Endothelial cell of umbilical vein (primary cell): ENCODE data around the gene CDC14B. TPM values are rescaled to one million over a fixed set of nuclear protein-coding genes. Genes with fewer than 3 reads are reported as not detected.

Experiments used
- BruUV-seq: library from RNA; stranded (reverse); fragments of 400-500 nt; replicated peaks from 2 replicates; lab custom pipeline; 2021; lab: Mats Ljungman, UMichigan
- CTCF ChIA-PET: fragments of 300-600, 350-600 bp; sonication (Branson Sonifier 250); formaldehyde crosslinking; loops from one replicate; lab custom pipeline; 2021; ENCODE audit warnings: antibody characterized with exemption, inconsistent platforms; lab: Charles Lee
- POLR2A ChIA-PET: fragments of 300-600, 350-600 bp; sonication (Branson Sonifier 250); formaldehyde crosslinking; loops from one replicate; lab custom pipeline; 2021; ENCODE audit warnings: antibody characterized with exemption, inconsistent platforms; lab: Charles Lee
- DNase-seq: peaks from one replicate; pipeline ENCODE4 v3.0.0-alpha.2; 2011; ENCODE audit warnings: low read depth, low spot score
- FAIRE-seq: peaks from 2 replicates; lab custom pipeline; 2011; peaks lifted over from hg19 to GRCh38; lab: Jason Lieb, UNC
- H2AFZ ChIP-seq: 2 replicates; pipeline ENCODE4 v1.6.0; 2012; ENCODE audit warnings: low read depth, low read length, control low read depth, inconsistent platforms
- H3K27ac ChIP-seq: 2 replicates; pipeline ENCODE4 v1.5.1; 2011; ENCODE audit warnings: low read depth, mild to moderate bottlenecking, control low read depth, low read length, moderate library complexity; ENCODE audit not compliant: insufficient read depth
- H3K27me3 ChIP-seq, 2 experiments: 2 replicates each; pipeline versions ENCODE4 v1.6.0 to v1.6.1; 2011; ENCODE audit warnings: low read length in 2 of 2, mixed read lengths in 1 of 2; ENCODE audit not compliant: control insufficient read depth in 2 of 2, insufficient read depth in 2 of 2
- H3K36me3 ChIP-seq, 2 experiments: 2 replicates in 1 of 2; 3 replicates in 1 of 2; pipeline ENCODE4 v1.5.1; 2011; ENCODE audit warnings: low read length in 2 of 2, mild to moderate bottlenecking in 1 of 2, moderate library complexity in 1 of 2; ENCODE audit not compliant: control insufficient read depth in 2 of 2, insufficient read depth in 2 of 2; ENCODE audit errors: extremely low read depth in 1 of 2
- H3K4me1 ChIP-seq: 3 replicates; pipeline ENCODE4 v1.5.1; 2011; ENCODE audit warnings: mild to moderate bottlenecking, low read length; ENCODE audit not compliant: control insufficient read depth, insufficient read depth; ENCODE audit errors: extremely low read depth
- H3K4me2 ChIP-seq: 2 replicates; pipeline ENCODE4 v1.6.1; 2011; ENCODE audit warnings: low read length, control low read depth, mixed read lengths; ENCODE audit not compliant: insufficient read depth
- H3K4me3 ChIP-seq, 3 experiments: fragments of 200-600 bp in 1 of 3; sonication (generic), shearing (Covaris generic) in 1 of 3; replicated peaks in 1 of 3; 2 replicates each; pipeline ENCODE4 v1.5.1; 2011 to 2016; ENCODE audit warnings: control low read depth in 3 of 3, low read length in 3 of 3, mild to moderate bottlenecking in 2 of 3, inconsistent platforms in 1 of 3, low read depth in 1 of 3, moderate library complexity in 1 of 3; ENCODE audit not compliant: insufficient read depth in 1 of 3
- H3K79me2 ChIP-seq: 2 replicates; pipeline ENCODE4 v1.6.0; 2012; ENCODE audit warnings: low read length, inconsistent platforms; ENCODE audit not compliant: control insufficient read depth, insufficient read depth
- H3K9ac ChIP-seq: replicated peaks from 2 replicates; pipeline ENCODE3; 2011; ENCODE audit warnings: low read length, control low read depth; ENCODE audit not compliant: insufficient read depth; ENCODE audit errors: extremely low read depth
- H3K9me1 ChIP-seq: replicated peaks from 3 replicates; pipeline ENCODE4 v1.6.0; 2011; ENCODE audit warnings: mild to moderate bottlenecking, low read length; ENCODE audit not compliant: control insufficient read depth, insufficient read depth; ENCODE audit errors: extremely low read depth
- H3K9me3 ChIP-seq: replicated peaks from 2 replicates; pipeline ENCODE4 v1.5.1; 2012; ENCODE audit warnings: low read length, inconsistent platforms; ENCODE audit not compliant: control insufficient read depth, insufficient read depth
- H4K20me1 ChIP-seq: replicated peaks from 2 replicates; pipeline ENCODE3; 2011; ENCODE audit warnings: mild to moderate bottlenecking, low read length; ENCODE audit not compliant: control insufficient read depth, insufficient read depth; ENCODE audit errors: extremely low read depth
- CTCF ChIP-seq, 2 donors: IDR thresholded peaks; 1 replicate in 1 of 2; 2 replicates in 1 of 2; pipeline ENCODE4 v1.5.1; 2011; ENCODE audit warnings: low read length in 2 of 2, mild to moderate bottlenecking in 2 of 2, moderate library complexity in 2 of 2, control low read depth in 1 of 2, inconsistent platforms in 1 of 2, low read depth in 1 of 2; ENCODE audit not compliant: insufficient read depth in 1 of 2; ENCODE audit errors: extremely low read depth in 1 of 2
- EZH2 ChIP-seq: IDR thresholded peaks from 2 replicates; pipeline ENCODE4 v1.6.1; 2012; ENCODE audit warnings: borderline replicate concordance, low read depth, mild to moderate bottlenecking, moderate library complexity, low read length, inconsistent platforms; ENCODE audit not compliant: severe bottlenecking
- FOS ChIP-seq: IDR thresholded peaks from 2 replicates; pipeline ENCODE4 v1.6.1; 2011; ENCODE audit warnings: mild to moderate bottlenecking, low read length, moderate library complexity, borderline replicate concordance; ENCODE audit not compliant: insufficient read depth
- GATA2 ChIP-seq: IDR thresholded peaks from 2 replicates; pipeline ENCODE4 v1.7.0; 2011; ENCODE audit warnings: low read depth, mild to moderate bottlenecking, moderate library complexity, mixed read lengths, low read length; ENCODE audit not compliant: insufficient read length, insufficient read depth
- JUN ChIP-seq: IDR thresholded peaks from 2 replicates; pipeline ENCODE4 v1.6.1; 2011; ENCODE audit warnings: borderline replicate concordance, low read depth; ENCODE audit not compliant: insufficient read length, insufficient read depth
- MAX ChIP-seq: IDR thresholded peaks from 2 replicates; pipeline ENCODE4 v1.6.1; 2011; ENCODE audit not compliant: insufficient read depth, insufficient read length
- MYC ChIP-seq: IDR thresholded peaks from one replicate; pipeline ENCODE4 v1.6.1; 2011; ENCODE audit warnings: mild to moderate bottlenecking, low read depth, low read length
- POLR2A ChIP-seq: IDR thresholded peaks from 2 replicates; pipeline ENCODE4 v1.6.1; 2012; ENCODE audit warnings: low read depth, mild to moderate bottlenecking, control low read depth, low read length
- POLR2AphosphoS5 ChIP-seq: IDR thresholded peaks from 2 replicates; pipeline ENCODE4 v1.6.1; 2012; ENCODE audit warnings: low read depth, mild to moderate bottlenecking, control low read depth, low read length, moderate library complexity; ENCODE audit not compliant: insufficient read depth
- dilution Hi-C: fragments of 300-500 bp; cut with MboI; formaldehyde crosslinking; loops from one replicate; pipeline ENCODE4 v1.15.0; 2019; ENCODE audit warnings: low sequenced_read_pairs; ENCODE audit not compliant: extremely low pct_ligation_motif_present
- intact Hi-C: fragments of 100-400 bp; cut with micrococcal nuclease; formaldehyde crosslinking; loops from one replicate; pipeline ENCODE4 v1.10.0; 2022
- polyA plus RNA-seq, 4 experiments: library from polyadenylated mRNA; depleted of rRNA in 3 of 4; stranded (reverse) in 3 of 4; unstranded in 1 of 4; fragments of >200 nt; gene quantifications; 2 replicates each; pipeline versions ENCODE4 v1.2.1 to v1.2.3, GENCODE V29; 2011 to 2012; ENCODE audit warnings: missing spikeins in 1 of 4
- total RNA-seq: library from RNA; stranded (reverse); gene quantifications from 2 replicates; pipeline ENCODE4 v1.2.3, GENCODE V29; 2021

Gene CDC14B
- total and polyA plus RNA-seq, 2 donors (not counting 3 experiments of a cell fraction or from before 2014, with no cell fraction given) = 0.39 to 0.93 TPM

GRCh38 chr9:96668868-96669534 lies 49.4 kb upstream of the CDC14B start:
- DNase-seq (no peak), FAIRE-seq (no peak)
- dilution Hi-C loops (no loop called here), intact Hi-C loops (no loop called here)
- Histone ChIP-seq H3K4me3 (no peak overlapping the region), H3K4me1 (peaks cover under 1% of the 10 kb centered on the region), H3K79me2 (no peaks in the 10 kb centered on the region), H3K27me3 (no peaks in the 10 kb centered on the region), H3K9me1 (no peaks in the 10 kb centered on the region), H3K4me2 (no peak overlapping the region), H2AFZ (no peak overlapping the region), H4K20me1 (no peaks in the 10 kb centered on the region), H3K9ac (no peak overlapping the region), H3K9me3 (no peaks in the 10 kb centered on the region), H3K27ac (no peak overlapping the region), H3K36me3 (no peaks in the 10 kb centered on the region)
- TF ChIP-seq GATA2 (no peak), FOS (no peak), POLR2AphosphoS5 (no peak), EZH2 (no peak), MYC (no peak), JUN (no peak), POLR2A (no peak)
- ChIA-PET POLR2A (no interaction called here), CTCF (interaction anchor here (0.5 to 4.6 kb wide), 4 partner anchors 72 to 352 kb away, joined by 3 to 84 read pairs (median 3); no protein-coding TSS in a partner anchor)
- BruUV-seq = no TSS peak

GRCh38 chr9:96667363-96667728 lies 47.7 kb upstream of the CDC14B start:
- Histone ChIP-seq H2AFZ (no peak overlapping the region), H3K9me1 (no peaks in the 10 kb centered on the region), H3K4me2 (no peak overlapping the region), H3K79me2 (no peaks in the 10 kb centered on the region), H3K4me1 (no peaks in the 10 kb centered on the region), H3K27ac (no peak overlapping the region), H3K4me3 (no peak overlapping the region), H3K9ac (no peak overlapping the region), H3K9me3 (no peaks in the 10 kb centered on the region), H4K20me1 (no peaks in the 10 kb centered on the region), H3K36me3 (no peaks in the 10 kb centered on the region), H3K27me3 (no peaks in the 10 kb centered on the region)
- no peak for TF ChIP-seq EZH2
- TF ChIP-seq FOS = no peak
- no peak for TF ChIP-seq GATA2
- TF ChIP-seq POLR2A = no peak
- TF ChIP-seq MAX = no peak
- no peak for TF ChIP-seq MYC
- no peak for TF ChIP-seq CTCF (IDR thresholded peaks at IDR 0.05; ENCODE audit: extremely low read depth in 1 of 2, insufficient read depth in 1 of 2, low read depth in 1 of 2, low read length in 2 of 2)
- TF ChIP-seq POLR2AphosphoS5 = no peak
- no peak for TF ChIP-seq JUN
- POLR2A ChIA-PET = no interaction called here
- dilution Hi-C loops (no loop called here), intact Hi-C loops (loop anchor here (1.0 to 2.0 kb wide), 3 partner anchors 225 to 340 kb away; no protein-coding TSS in a partner anchor)
- DNase-seq (no peak), FAIRE-seq (no peak)
- BruUV-seq = no TSS peak
- CTCF ChIA-PET = interaction anchor here (1.0 to 4.6 kb wide), 14 partner anchors 12 to 435 kb away, joined by 3 to 84 read pairs (median 8); partner anchors contain the start of genes HABP4 and PRXL2C
